Gastrocnemius medialis (tissue), 4 donors: Measurements from ENCODE around the gene C3.

Experiments
- POLR2A ChIP-seq, 2 donors: fragments of 450-650 bp; IDR thresholded peaks; one replicate each; pipeline ENCODE4 v1.6.1; 2017; ENCODE audit warnings: antibody characterized with exemption in 2 of 2, mild to moderate bottlenecking in 2 of 2, moderate library complexity in 2 of 2
- TF ChIP-seq, protein P1 (sequence below), 5 experiments: fragments of 450-650 bp in 3 of 5; fragments of 200-600 bp in 2 of 5; sonication (generic) in 2 of 5; IDR thresholded peaks in 4 of 5; conservative IDR thresholded peaks in 1 of 5; 1 replicate in 4 of 5; 2 replicates in 1 of 5; pipeline ENCODE4 v1.5.1; 2016 to 2019; ENCODE audit warnings: antibody characterized with exemption in 5 of 5, mild to moderate bottlenecking in 3 of 5, moderate library complexity in 3 of 5

- TF ChIP-seq, protein P1, sequence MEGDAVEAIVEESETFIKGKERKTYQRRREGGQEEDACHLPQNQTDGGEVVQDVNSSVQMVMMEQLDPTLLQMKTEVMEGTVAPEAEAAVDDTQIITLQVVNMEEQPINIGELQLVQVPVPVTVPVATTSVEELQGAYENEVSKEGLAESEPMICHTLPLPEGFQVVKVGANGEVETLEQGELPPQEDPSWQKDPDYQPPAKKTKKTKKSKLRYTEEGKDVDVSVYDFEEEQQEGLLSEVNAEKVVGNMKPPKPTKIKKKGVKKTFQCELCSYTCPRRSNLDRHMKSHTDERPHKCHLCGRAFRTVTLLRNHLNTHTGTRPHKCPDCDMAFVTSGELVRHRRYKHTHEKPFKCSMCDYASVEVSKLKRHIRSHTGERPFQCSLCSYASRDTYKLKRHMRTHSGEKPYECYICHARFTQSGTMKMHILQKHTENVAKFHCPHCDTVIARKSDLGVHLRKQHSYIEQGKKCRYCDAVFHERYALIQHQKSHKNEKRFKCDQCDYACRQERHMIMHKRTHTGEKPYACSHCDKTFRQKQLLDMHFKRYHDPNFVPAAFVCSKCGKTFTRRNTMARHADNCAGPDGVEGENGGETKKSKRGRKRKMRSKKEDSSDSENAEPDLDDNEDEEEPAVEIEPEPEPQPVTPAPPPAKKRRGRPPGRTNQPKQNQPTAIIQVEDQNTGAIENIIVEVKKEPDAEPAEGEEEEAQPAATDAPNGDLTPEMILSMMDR (IDR thresholded peaks at IDR 0.05 in 4 of 5, conservative IDR thresholded peaks at IDR 0.05 in 1 of 5) = no peak
- no peak for TF ChIP-seq POLR2A (IDR thresholded peaks at IDR 0.05)
Observed at GRCh38 chr19:6685962-6686627, 34.4 kb downstream of the C3 start.
